Parathyroid adenoma (tissue), 2 donors: ENCODE data around the gene ZNF581.

Experiments
- H2AFZ ChIP-seq: fragments of 300-600 bp; sonication (generic); one replicate; pipeline ENCODE4 v1.7.0; 2017; ENCODE audit warnings: antibody characterized with exemption, mild to moderate bottlenecking
- H3K27ac ChIP-seq: fragments of 300-600 bp; sonication (generic); one replicate; pipeline ENCODE4 v1.7.0; 2017
- H3K27me3 ChIP-seq: fragments of 300-600 bp; sonication (generic); one replicate; pipeline ENCODE4 v1.7.0; 2017; ENCODE audit warnings: low read length; ENCODE audit not compliant: control insufficient read depth, insufficient read depth
- H3K36me3 ChIP-seq: fragments of 300-600 bp; sonication (generic); one replicate; pipeline ENCODE4 v1.7.0; 2017; ENCODE audit warnings: low read length; ENCODE audit not compliant: control insufficient read depth, insufficient read depth
- H3K4me1 ChIP-seq: fragments of 300-600 bp; sonication (generic); one replicate; pipeline ENCODE4 v1.7.0; 2017; ENCODE audit warnings: control low read depth
- H3K4me2 ChIP-seq: fragments of 300-600 bp; sonication (generic); one replicate; pipeline ENCODE4 v1.7.0; 2017; ENCODE audit warnings: low read length
- H3K4me3 ChIP-seq: fragments of 300-600 bp; sonication (generic); one replicate; pipeline ENCODE4 v1.7.0; 2017; ENCODE audit warnings: low read depth, low read length
- H3K79me2 ChIP-seq: fragments of 300-600 bp; sonication (generic); one replicate; pipeline ENCODE4 v1.7.0; 2017; ENCODE audit warnings: control low read depth
- H3K9ac ChIP-seq: fragments of 300-600 bp; sonication (generic); one replicate; pipeline ENCODE4 v1.7.0; 2017; ENCODE audit warnings: mild to moderate bottlenecking
- H3K9me3 ChIP-seq: fragments of 300-600 bp; sonication (generic); one replicate; pipeline ENCODE4 v1.7.0; 2017; ENCODE audit warnings: low read length; ENCODE audit not compliant: control insufficient read depth
- TF ChIP-seq, protein P1 (sequence below): fragments of 300-600 bp; sonication (generic); IDR thresholded peaks from one replicate; pipeline ENCODE4 v1.7.0; 2017; ENCODE audit warnings: antibody characterized with exemption, mild to moderate bottlenecking
- donor health status: primary hyperparathyroidism.

ZNF581 gene

DNA sequence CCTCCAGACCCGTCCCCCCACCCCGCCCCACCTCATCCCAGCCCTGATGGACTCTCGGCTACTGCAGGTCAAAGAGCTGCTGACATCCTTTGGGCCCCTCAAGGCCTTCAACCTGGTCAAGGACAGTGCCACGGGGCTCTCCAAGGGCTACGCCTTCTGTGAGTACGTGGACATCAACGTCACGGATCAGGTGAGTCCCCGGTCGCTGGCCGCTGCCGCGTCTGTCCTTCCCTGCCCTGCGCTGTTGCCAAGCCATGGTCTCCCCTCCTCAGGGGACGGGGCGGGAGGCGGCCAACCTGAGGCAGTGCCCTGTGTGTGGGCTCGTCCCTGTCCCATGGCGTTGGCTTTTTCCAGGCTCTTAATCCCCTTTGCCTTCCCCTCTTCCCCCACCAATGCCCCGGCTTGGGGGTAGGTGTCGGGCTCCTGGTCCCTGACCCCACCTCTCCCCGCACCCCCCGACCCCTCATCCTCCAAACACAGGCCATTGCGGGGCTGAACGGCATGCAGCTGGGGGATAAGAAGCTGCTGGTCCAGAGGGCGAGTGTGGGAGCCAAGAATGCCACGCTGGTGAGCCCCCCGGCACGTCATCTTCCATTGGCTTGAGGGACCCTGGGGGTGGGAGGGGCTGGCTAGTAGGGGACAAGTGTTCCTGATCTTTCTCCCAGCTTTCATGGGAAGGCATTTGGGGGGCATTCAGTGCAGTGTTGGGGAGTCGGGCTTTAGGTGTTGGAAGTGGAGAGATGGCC, 25.3 kb downstream of the ZNF581 start:
- no peak overlapping the region for H3K27ac ChIP-seq
- H3K4me2 ChIP-seq = no peak overlapping the region
- TF ChIP-seq, protein P1, sequence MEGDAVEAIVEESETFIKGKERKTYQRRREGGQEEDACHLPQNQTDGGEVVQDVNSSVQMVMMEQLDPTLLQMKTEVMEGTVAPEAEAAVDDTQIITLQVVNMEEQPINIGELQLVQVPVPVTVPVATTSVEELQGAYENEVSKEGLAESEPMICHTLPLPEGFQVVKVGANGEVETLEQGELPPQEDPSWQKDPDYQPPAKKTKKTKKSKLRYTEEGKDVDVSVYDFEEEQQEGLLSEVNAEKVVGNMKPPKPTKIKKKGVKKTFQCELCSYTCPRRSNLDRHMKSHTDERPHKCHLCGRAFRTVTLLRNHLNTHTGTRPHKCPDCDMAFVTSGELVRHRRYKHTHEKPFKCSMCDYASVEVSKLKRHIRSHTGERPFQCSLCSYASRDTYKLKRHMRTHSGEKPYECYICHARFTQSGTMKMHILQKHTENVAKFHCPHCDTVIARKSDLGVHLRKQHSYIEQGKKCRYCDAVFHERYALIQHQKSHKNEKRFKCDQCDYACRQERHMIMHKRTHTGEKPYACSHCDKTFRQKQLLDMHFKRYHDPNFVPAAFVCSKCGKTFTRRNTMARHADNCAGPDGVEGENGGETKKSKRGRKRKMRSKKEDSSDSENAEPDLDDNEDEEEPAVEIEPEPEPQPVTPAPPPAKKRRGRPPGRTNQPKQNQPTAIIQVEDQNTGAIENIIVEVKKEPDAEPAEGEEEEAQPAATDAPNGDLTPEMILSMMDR = no peak
- no peak overlapping the region for H3K4me3 ChIP-seq
- peaks cover 57% of the 10 kb centered on the region for H3K79me2 ChIP-seq
- no peak overlapping the region for H3K9ac ChIP-seq
- no peaks in the 10 kb centered on the region for H3K27me3 ChIP-seq
- H3K36me3 ChIP-seq = no peaks in the 10 kb centered on the region
- no peaks in the 10 kb centered on the region for H3K9me3 ChIP-seq
- H2AFZ ChIP-seq = no peak overlapping the region
- H3K4me1 ChIP-seq = peaks cover 5% of the 10 kb centered on the region

DNA sequence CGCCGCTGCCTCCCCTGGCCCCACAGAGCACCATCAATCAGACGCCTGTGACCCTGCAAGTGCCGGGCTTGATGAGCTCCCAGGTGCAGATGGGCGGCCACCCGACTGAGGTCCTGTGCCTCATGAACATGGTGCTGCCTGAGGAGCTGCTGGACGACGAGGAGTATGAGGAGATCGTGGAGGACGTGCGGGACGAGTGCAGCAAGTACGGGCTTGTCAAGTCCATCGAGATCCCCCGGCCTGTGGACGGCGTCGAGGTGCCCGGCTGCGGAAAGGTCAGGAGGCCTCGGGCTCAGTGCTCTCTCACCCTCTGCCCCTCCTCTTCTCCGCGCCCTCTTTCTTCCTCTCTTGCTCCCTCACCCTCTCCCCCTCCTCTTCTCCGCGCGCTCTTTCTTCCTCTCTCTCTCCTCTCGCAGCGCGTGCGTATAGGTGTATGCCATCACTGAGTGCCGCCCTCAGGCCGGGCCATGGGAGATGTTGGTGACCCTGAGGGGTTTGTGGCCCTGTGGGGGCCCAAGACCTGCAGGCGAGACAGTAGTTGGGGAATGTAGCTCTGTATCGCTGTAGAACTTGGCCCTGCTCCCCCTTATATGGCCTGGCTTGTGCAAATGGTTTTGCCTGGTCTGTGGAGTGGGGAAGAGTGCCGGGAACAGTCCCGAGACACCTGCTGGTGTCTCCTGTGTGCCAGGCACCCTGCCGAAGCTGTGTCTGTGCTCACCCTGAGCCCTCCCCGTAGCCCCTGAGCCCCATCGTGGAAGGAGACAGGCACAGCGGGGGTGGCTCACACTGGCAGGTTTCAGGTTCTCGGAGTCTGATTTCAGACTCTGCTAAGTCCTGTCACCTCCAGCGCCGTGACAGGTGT, 26.2 kb downstream of the ZNF581 start:
- no peaks in the 10 kb centered on the region for H3K27me3 ChIP-seq
- peaks cover 49% of the 10 kb centered on the region for H3K79me2 ChIP-seq
- H3K9me3 ChIP-seq = no peaks in the 10 kb centered on the region
- H3K27ac ChIP-seq = no peak overlapping the region
- no peak overlapping the region for H3K9ac ChIP-seq
- no peak overlapping the region for H3K4me2 ChIP-seq
- H2AFZ ChIP-seq = no peak overlapping the region
- peaks cover 8% of the 10 kb centered on the region for H3K4me1 ChIP-seq
- TF ChIP-seq, protein P1 = no peak
- no peak overlapping the region for H3K4me3 ChIP-seq
- no peaks in the 10 kb centered on the region for H3K36me3 ChIP-seq

DNA sequence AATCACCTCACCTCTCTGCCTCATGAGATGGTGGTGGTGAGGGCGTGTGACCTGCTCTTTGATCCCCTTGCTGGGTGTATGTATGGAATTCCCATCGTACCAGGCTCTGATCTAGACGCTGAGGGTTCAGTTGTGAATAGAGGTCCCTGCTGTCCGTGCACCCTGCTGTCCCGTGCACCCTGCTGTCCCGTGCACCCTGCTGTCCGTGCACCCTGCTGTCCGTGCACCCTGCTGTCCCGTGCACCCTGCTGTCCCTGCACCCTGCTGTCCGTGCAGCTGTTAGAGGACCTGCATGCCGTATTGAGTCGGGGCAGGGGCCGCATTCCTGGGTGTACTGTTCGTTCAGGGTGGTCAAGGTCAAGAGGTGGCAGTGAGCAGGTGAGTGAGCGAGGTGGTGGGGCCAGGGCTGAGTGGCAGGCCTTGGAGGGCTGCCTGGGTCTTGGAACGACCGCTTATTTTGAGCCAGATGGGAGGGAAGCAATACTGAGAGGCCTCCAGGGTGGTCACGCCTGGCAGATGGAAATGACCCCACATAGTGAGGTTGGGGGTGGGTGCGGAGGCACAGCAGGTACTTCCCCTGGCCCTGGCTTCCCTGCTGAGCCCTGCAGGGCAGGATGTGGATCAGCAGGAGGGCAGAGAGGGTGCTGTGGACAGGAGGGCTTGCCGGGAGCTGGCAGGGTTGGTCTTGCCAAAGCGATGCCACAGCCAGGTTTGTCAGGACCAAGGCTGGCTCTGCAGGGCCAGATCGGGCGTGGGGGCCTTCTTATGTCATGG, 27.0 kb downstream of the ZNF581 start:
- Histone ChIP-seq H3K4me1 (peaks cover 8% of the 10 kb centered on the region), H3K36me3 (no peaks in the 10 kb centered on the region), H3K79me2 (peaks cover 50% of the 10 kb centered on the region), H3K4me2 (no peak overlapping the region), H3K9ac (no peak overlapping the region), H3K27me3 (no peaks in the 10 kb centered on the region), H3K4me3 (no peak overlapping the region), H3K27ac (peak overlapping the region; percentile 39), H3K9me3 (no peaks in the 10 kb centered on the region), H2AFZ (no peak overlapping the region)
- TF ChIP-seq, protein P1 = no peak

DNA sequence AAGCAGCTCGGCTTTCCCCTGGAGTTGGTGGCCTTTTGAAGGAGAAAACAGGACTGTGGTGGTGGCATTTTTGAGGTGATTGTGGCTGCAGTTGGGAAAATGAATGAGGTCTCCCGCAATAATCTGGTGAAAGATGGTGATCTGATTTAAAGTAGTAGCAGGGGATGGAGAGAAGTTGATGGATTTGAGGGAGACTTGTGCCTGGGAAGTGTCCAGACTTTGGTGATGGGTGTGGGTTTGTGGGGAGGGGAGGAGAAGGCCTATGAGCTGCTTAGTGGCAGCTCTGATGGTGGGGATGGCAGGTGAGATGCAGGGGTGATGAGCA, 27.6 kb downstream of the ZNF581 start:
- Histone ChIP-seq H3K9ac (no peak overlapping the region), H3K4me3 (no peak overlapping the region), H3K9me3 (no peaks in the 10 kb centered on the region), H3K79me2 (peaks cover 50% of the 10 kb centered on the region), H3K4me1 (peaks cover 8% of the 10 kb centered on the region), H3K27me3 (no peaks in the 10 kb centered on the region), H3K4me2 (no peak overlapping the region), H3K36me3 (no peaks in the 10 kb centered on the region), H2AFZ (no peak overlapping the region), H3K27ac (peak overlapping the region; percentile 39)
- TF ChIP-seq, protein P1 = no peak
